Thyroid gland (tissue), 4 donors: ENCODE measurements around the gene LONP2.

Experiments
- CTCF ChIP-seq, 6 experiments: fragments of 200-600 bp in 3 of 6; fragments of 450-650 bp in 3 of 6; sonication (generic) in 3 of 6; IDR thresholded peaks; one replicate each; pipeline ENCODE4 v1.5.1; 2016 to 2019; ENCODE audit warnings: antibody characterized with exemption in 6 of 6, mild to moderate bottlenecking in 2 of 6, inconsistent platforms in 1 of 6, moderate library complexity in 1 of 6
- POLR2A ChIP-seq, 2 donors: fragments of 450-650 bp; IDR thresholded peaks; one replicate each; pipeline ENCODE4 v1.6.1; 2017; ENCODE audit warnings: antibody characterized with exemption in 2 of 2, mild to moderate bottlenecking in 2 of 2, moderate library complexity in 1 of 2

DNA sequence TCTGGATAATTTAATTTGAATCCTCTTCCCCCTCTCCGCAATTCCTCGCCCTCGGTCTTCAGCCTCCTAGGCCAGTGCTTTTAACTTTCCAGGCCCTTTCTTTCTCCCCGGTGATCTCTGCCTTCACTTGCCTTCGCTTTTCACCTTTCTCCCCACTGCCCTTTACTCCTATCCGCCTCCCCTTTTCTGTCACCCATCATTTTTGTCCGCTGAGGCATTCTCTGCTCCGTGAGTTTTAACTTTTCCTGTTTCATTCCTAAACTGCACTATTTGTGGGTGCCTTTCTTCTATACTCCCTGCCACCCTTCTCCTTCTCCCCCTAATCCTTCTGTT lies 729 bp downstream of the LONP2 start:
- TF ChIP-seq CTCF (IDR thresholded peaks at IDR 0.05) (no peak), POLR2A (IDR thresholded peaks at IDR 0.05) (no peak)
